ENCODE measurements around the gene FBXO22.

GRCh38 chr15:75867449-75867848 lies 36.2 kb upstream of the FBXO22 start:
- TF ChIP-seq CTCF (IDR thresholded peaks at IDR 0.05; ENCODE audit: insufficient read depth, low read length, poor library complexity, severe bottlenecking) (no peak), EZH2phosphoT487 (conservative IDR thresholded peaks at IDR 0.05; ENCODE audit: low read length) (no peak)
